Activated T-helper 1 cell treated with anti-CD3 and anti-CD28 coated beads, Interleukin-12 subunit alpha, Interleukin-12 subunit beta, Interleukin-2, Interleukin-4 antibody, amounts not matched to agents 30 ng/mL and 10 ng/mL and 1 ng/mL, durations not matched to agents 14 hours and 24 hours and 36 hours (primary cell): Measurements from ENCODE around the gene MFAP4. TPM values are rescaled to one million over a fixed set of nuclear protein-coding genes. Genes with fewer than 3 reads are reported as not detected.

Source experiments
- total RNA-seq: library from RNA; stranded (reverse); gene quantifications from 2 replicates; pipeline ENCODE4 v1.2.3, GENCODE V29; 2022

Gene MFAP4
- total RNA-seq, 1 donor from 2014 or later = not detected

Other genes starting within 250 kb of the MFAP4 start
- 7.0 and 9.3 TPM in 2 replicates for gene EPN2, start 149.8 kb downstream of the MFAP4 start, total RNA-seq
- gene B9D1, start 24.5 kb downstream of the MFAP4 start, total RNA-seq = 4.3 and 5.6 TPM in 2 replicates
- gene MAPK7, start 8.7 kb downstream of the MFAP4 start, total RNA-seq = 17.2 and 20.7 TPM in 2 replicates
- gene RNF112, start 24.0 kb upstream of the MFAP4 start, total RNA-seq = not detected in 2 replicates
- gene SLC47A1, start 146.7 kb upstream of the MFAP4 start, total RNA-seq = 0.26 and 0.44 TPM in 2 replicates